Glomerular endothelial cell (primary cell): ENCODE results near the gene SLC25A21. TPM values are rescaled to one million over a fixed set of nuclear protein-coding genes. Genes with fewer than 3 reads are reported as not detected.
A peak's percentile ranks its signal among the peaks of the same experiment; 100 is the strongest.

Experiments used
- DNase-seq: peaks from one replicate; pipeline ENCODE4 v3.0.0-alpha.2; 2011; ENCODE audit warnings: low read depth, low spot score; ENCODE audit errors: extremely low read depth
- total RNA-seq: library from RNA; depleted of rRNA; stranded (reverse); fragments of >200 nt; gene quantifications from 2 replicates; pipeline ENCODE4 v1.2.3, GENCODE V29; 2015

The SLC25A21 gene
- total RNA-seq, 1 donor from 2014 or later: 0.58 TPM

GRCh38 chr14:37144729-37145363 is 27.6 kb downstream of the SLC25A21 start:
- no peak for DNase-seq

- no peak for DNase-seq
Observed at GRCh38 chr14:37143475-37143874, 28.9 kb downstream of the SLC25A21 start.

GRCh38 chr14:37142835-37143401 is 29.5 kb downstream of the SLC25A21 start:
- no peak for DNase-seq

GRCh38 chr14:37140176-37140575 is 32.2 kb downstream of the SLC25A21 start:
- no peak for DNase-seq

- no peak for DNase-seq
Observed at GRCh38 chr14:37139710-37140109, 32.7 kb downstream of the SLC25A21 start.

GRCh38 chr14:37138898-37139297 is 33.5 kb downstream of the SLC25A21 start:
- no peak for DNase-seq

GRCh38 chr14:37133284-37133913 is 39.0 kb downstream of the SLC25A21 start:
- DNase-seq: no peak

GRCh38 chr14:37131205-37131604 is 41.2 kb downstream of the SLC25A21 start:
- DNase-seq: no peak

- no peak for DNase-seq
Observed at GRCh38 chr14:37129047-37129446, 43.4 kb downstream of the SLC25A21 start.

GRCh38 chr14:37124614-37125013 is 47.8 kb downstream of the SLC25A21 start:
- no peak for DNase-seq

GRCh38 chr14:37122919-37123639 is 49.3 kb downstream of the SLC25A21 start:
- DNase-seq: no peak

- peak; percentile 73 for DNase-seq
Observed at GRCh38 chr14:37122288-37122687, 50.1 kb downstream of the SLC25A21 start.

- no peak for DNase-seq
Observed at GRCh38 chr14:37118673-37119366, 53.6 kb downstream of the SLC25A21 start.

- peak; percentile 34 for DNase-seq
Observed at GRCh38 chr14:37116933-37117849, 55.2 kb downstream of the SLC25A21 start.

- no peak for DNase-seq
Observed at GRCh38 chr14:37115406-37115805, 57.0 kb downstream of the SLC25A21 start.

GRCh38 chr14:37114559-37114958 is 57.8 kb downstream of the SLC25A21 start:
- DNase-seq: no peak

- no peak for DNase-seq
Observed at GRCh38 chr14:37114002-37114401, 58.4 kb downstream of the SLC25A21 start.

- DNase-seq: no peak
Observed at GRCh38 chr14:37098132-37098531, 74.3 kb downstream of the SLC25A21 start.

GRCh38 chr14:37094502-37094901 is 77.9 kb downstream of the SLC25A21 start:
- no peak for DNase-seq

- DNase-seq: no peak
Observed at GRCh38 chr14:37093364-37093763, 79.0 kb downstream of the SLC25A21 start.
